Panc1 (cell line): ENCODE measurements around the gene GPR158.

Experiments used
- POLR2AphosphoS5 ChIP-seq: IDR thresholded peaks from 2 replicates; pipeline ENCODE4 v1.6.1; 2012; ENCODE audit warnings: mild to moderate bottlenecking, low read depth, low read length, moderate library complexity
- REST ChIP-seq, 2 experiments: IDR thresholded peaks; 2 replicates each; pipeline ENCODE4 v1.6.1; 2011 to 2012; ENCODE audit warnings: low read depth in 2 of 2, control low read depth in 1 of 2, low read length in 1 of 2, mild to moderate bottlenecking in 1 of 2, moderate library complexity in 1 of 2; ENCODE audit not compliant: insufficient read depth in 1 of 2
- SIN3A ChIP-seq: IDR thresholded peaks from 2 replicates; pipeline ENCODE4 v1.6.1; 2012; ENCODE audit warnings: low read depth, mild to moderate bottlenecking, low read length, moderate library complexity, borderline replicate concordance; ENCODE audit not compliant: insufficient read depth
- TCF7L2 ChIP-seq: IDR thresholded peaks from 2 replicates; pipeline ENCODE4 v1.6.1; 2011; ENCODE audit warnings: mild to moderate bottlenecking, low read depth, low read length, inconsistent platforms
- TF ChIP-seq, protein P1 (sequence below): fragments of 450-650 bp; IDR thresholded peaks from 2 replicates; pipeline ENCODE4 v1.5.1; 2017; ENCODE audit warnings: mild to moderate bottlenecking

GRCh38 chr10:25382029-25382810 is 207.4 kb downstream of the GPR158 start:
- TF ChIP-seq, protein P1, sequence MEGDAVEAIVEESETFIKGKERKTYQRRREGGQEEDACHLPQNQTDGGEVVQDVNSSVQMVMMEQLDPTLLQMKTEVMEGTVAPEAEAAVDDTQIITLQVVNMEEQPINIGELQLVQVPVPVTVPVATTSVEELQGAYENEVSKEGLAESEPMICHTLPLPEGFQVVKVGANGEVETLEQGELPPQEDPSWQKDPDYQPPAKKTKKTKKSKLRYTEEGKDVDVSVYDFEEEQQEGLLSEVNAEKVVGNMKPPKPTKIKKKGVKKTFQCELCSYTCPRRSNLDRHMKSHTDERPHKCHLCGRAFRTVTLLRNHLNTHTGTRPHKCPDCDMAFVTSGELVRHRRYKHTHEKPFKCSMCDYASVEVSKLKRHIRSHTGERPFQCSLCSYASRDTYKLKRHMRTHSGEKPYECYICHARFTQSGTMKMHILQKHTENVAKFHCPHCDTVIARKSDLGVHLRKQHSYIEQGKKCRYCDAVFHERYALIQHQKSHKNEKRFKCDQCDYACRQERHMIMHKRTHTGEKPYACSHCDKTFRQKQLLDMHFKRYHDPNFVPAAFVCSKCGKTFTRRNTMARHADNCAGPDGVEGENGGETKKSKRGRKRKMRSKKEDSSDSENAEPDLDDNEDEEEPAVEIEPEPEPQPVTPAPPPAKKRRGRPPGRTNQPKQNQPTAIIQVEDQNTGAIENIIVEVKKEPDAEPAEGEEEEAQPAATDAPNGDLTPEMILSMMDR, result no peak
- TF ChIP-seq POLR2AphosphoS5, result no peak
- no peak for TF ChIP-seq REST (IDR thresholded peaks at IDR 0.05; ENCODE audit: insufficient read depth in 1 of 2, low read depth in 2 of 2, low read length in 1 of 2)
- TF ChIP-seq TCF7L2, result no peak
- TF ChIP-seq SIN3A, result no peak
